ENCODE results near the gene ELOB. TPM values are rescaled to one million over a fixed set of nuclear protein-coding genes. Genes with fewer than 3 reads are reported as not detected.

ELOB gene
- total RNA-seq, 1 donor from 2014 or later = 323 TPM

GRCh38 chr16:2784358-2785100 is 7.4 kb upstream of the ELOB start:
- Mint-ChIP-seq H3K4me3 (ENCODE audit: unreplicated experiment) (no peak overlapping the region), H3K4me1 (ENCODE audit: low read depth, unreplicated experiment) (peaks cover 2% of the 10 kb centered on the region)

GRCh38 chr16:2783581-2784357 is 6.7 kb upstream of the ELOB start:
- Mint-ChIP-seq H3K4me3 (ENCODE audit: unreplicated experiment) (no peak overlapping the region), H3K9me3 (ENCODE audit: unreplicated experiment) (no peaks in the 10 kb centered on the region), H3K36me3 (ENCODE audit: low read depth, unreplicated experiment) (no peaks in the 10 kb centered on the region), H3K27me3 (ENCODE audit: low read depth, unreplicated experiment) (peaks cover 19% of the 10 kb centered on the region), H3K27ac (ENCODE audit: unreplicated experiment) (no peak overlapping the region), H3K4me1 (ENCODE audit: low read depth, unreplicated experiment) (peaks cover 2% of the 10 kb centered on the region)
- DNase-seq (ENCODE audit: low read depth) = no peak
- H2AFZ ChIP-seq (ENCODE audit: low read depth, low read length) = no peak overlapping the region
- no peak overlapping the region for H3K4me3 ChIP-seq (ENCODE audit: insufficient read depth, low read depth, low read length)
- no peak overlapping the region for H3K4me2 ChIP-seq (ENCODE audit: low read length)
- H4K20me1 ChIP-seq (ENCODE audit: insufficient read depth, low read length) = no peaks in the 10 kb centered on the region
- H3K27me3 ChIP-seq (ENCODE audit: insufficient read depth, low read length) = peaks cover 17% of the 10 kb centered on the region
- H3K79me2 ChIP-seq (ENCODE audit: insufficient read depth, low read length) = peaks cover 2% of the 10 kb centered on the region
- no peak overlapping the region for H3K9ac ChIP-seq (ENCODE audit: low read length)
- H3K9me3 ChIP-seq (ENCODE audit: insufficient read depth, low read depth, low read length) = no peaks in the 10 kb centered on the region
- TF ChIP-seq CTCF (IDR thresholded peaks at IDR 0.05; ENCODE audit: insufficient read depth, low read depth, low read length) (no peak), EZH2 (IDR thresholded peaks at IDR 0.05; ENCODE audit: insufficient read depth, low read length) (no peak)
- no peak for FAIRE-seq
- H3K36me3 ChIP-seq (ENCODE audit: insufficient read depth, low read length) = no peaks in the 10 kb centered on the region
- no peak overlapping the region for H3K27ac ChIP-seq (ENCODE audit: low read depth, low read length)
- H3K4me1 ChIP-seq (ENCODE audit: insufficient read depth, low read length) = peaks cover 8% of the 10 kb centered on the region

More at GRCh38 chr16:2784358-2785100, 7.4 kb upstream of the ELOB start:
- H2AFZ ChIP-seq (ENCODE audit: low read depth, low read length) = peak overlapping the region; percentile 63
- no peak overlapping the region for H3K27ac ChIP-seq (ENCODE audit: low read depth, low read length)
- FAIRE-seq (no peak), DNase-seq (ENCODE audit: low read depth) (no peak)
- H3K9me3 ChIP-seq (ENCODE audit: insufficient read depth, low read depth, low read length) = no peaks in the 10 kb centered on the region
- H3K27me3 ChIP-seq (ENCODE audit: insufficient read depth, low read length) = peaks cover 18% of the 10 kb centered on the region
- H3K36me3 ChIP-seq (ENCODE audit: insufficient read depth, low read length) = no peaks in the 10 kb centered on the region
- peaks cover 8% of the 10 kb centered on the region for H3K4me1 ChIP-seq (ENCODE audit: insufficient read depth, low read length)
- H4K20me1 ChIP-seq (ENCODE audit: insufficient read depth, low read length) = no peaks in the 10 kb centered on the region
- Mint-ChIP-seq H3K36me3 (ENCODE audit: low read depth, unreplicated experiment) (no peaks in the 10 kb centered on the region), H3K27ac (ENCODE audit: unreplicated experiment) (no peak overlapping the region), H3K9me3 (ENCODE audit: unreplicated experiment) (peaks cover 2% of the 10 kb centered on the region), H3K27me3 (ENCODE audit: low read depth, unreplicated experiment) (peaks cover 24% of the 10 kb centered on the region)
- H3K79me2 ChIP-seq (ENCODE audit: insufficient read depth, low read length) = no peaks in the 10 kb centered on the region
- TF ChIP-seq CTCF (IDR thresholded peaks at IDR 0.05; ENCODE audit: insufficient read depth, low read depth, low read length) = no peak
- TF ChIP-seq EZH2 (IDR thresholded peaks at IDR 0.05; ENCODE audit: insufficient read depth, low read length) = no peak
- peak overlapping the region; percentile 58 for H3K4me2 ChIP-seq (ENCODE audit: low read length)
- H3K4me3 ChIP-seq (ENCODE audit: insufficient read depth, low read depth, low read length) = no peak overlapping the region
- H3K9ac ChIP-seq (ENCODE audit: low read length) = no peak overlapping the region

All from astrocyte (in vitro differentiated cells and primary cell).